ENCODE data around the gene ZSWIM8.

DNA sequence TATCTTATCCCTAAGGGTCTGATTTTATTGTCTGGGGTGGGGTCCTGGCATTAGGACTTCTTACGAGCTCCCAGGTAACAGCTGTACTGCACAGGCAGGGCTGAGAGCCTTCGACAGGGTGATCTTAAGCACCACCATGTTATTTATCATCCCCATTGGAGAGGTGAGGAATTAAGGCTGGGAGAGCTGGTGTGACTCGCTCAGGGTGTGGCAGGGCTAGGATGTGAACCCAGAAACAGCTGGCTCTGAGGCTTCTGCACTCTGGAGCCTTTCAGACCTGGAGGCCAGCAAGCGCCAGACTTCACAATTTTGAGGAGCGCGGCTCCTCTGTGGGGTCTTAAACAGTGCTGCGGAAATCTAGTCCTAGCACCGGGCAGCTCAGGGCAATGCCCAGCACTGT, 53.4 kb downstream of the ZSWIM8 start:
- TF ChIP-seq SREBF2 (IDR thresholded peaks at IDR 0.05) (no peak), JUN (IDR thresholded peaks at IDR 0.05) (no peak), CTCF (IDR thresholded peaks at IDR 0.05) (no peak), RCOR1 (IDR thresholded peaks at IDR 0.05; ENCODE audit: low read depth, low read length) (no peak), PHF8 (IDR thresholded peaks at IDR 0.05; ENCODE audit: borderline replicate concordance, low read depth) (no peak)
